ENCODE results near the gene CPHXL2. TPM values are rescaled to one million over a fixed set of nuclear protein-coding genes. Genes with fewer than 3 reads are reported as not detected.

Gene CPHXL2
- total RNA-seq, 1 experiment from 2014 or later = not detected

- no peaks in the 10 kb centered on the region for H3K4me1 ChIP-seq
- H3K4me3 ChIP-seq = no peak overlapping the region
- no peaks in the 10 kb centered on the region for H3K27me3 ChIP-seq
- H3K9me3 ChIP-seq (replicated peaks) = no peaks in the 10 kb centered on the region
- DNase-seq = no peak
- H3K36me3 ChIP-seq = peaks cover 26% of the 10 kb centered on the region
- no peak overlapping the region for H3K27ac ChIP-seq
Observed at GRCh38 chr16:75624921-75625334, 51.9 kb downstream of the CPHXL2 start.

GRCh38 chr16:75622761-75623605, 53.8 kb downstream of the CPHXL2 start, which contains the start of gene ADAT1:
ADAT1 (minus strand) TSS chr16:75623281; CDS start chr16:75620799, 2,482 bp downstream.
- Histone ChIP-seq H3K27ac (peak within 1 kb of the TSS; percentile 82), H3K9me3 (replicated peaks) (no peaks in the 10 kb centered on the region), H3K36me3 (peaks cover 13% of the 10 kb centered on the region), H3K27me3 (no peaks in the 10 kb centered on the region), H3K4me1 (no peaks in the 10 kb centered on the region), H3K4me3 (peak within 1 kb of the TSS; percentile 85)
- DNase-seq = peak; percentile 92 to 94

- no peaks in the 10 kb centered on the region for H3K4me1 ChIP-seq
- no peaks in the 10 kb centered on the region for H3K27me3 ChIP-seq
- peaks cover 5% of the 10 kb centered on the region for H3K36me3 ChIP-seq
- no peaks in the 10 kb centered on the region for H3K9me3 ChIP-seq (replicated peaks)
- H3K4me3 ChIP-seq = no peak overlapping the region
- H3K27ac ChIP-seq = no peak overlapping the region
- peak in 1 of 2 experiments; percentile 17 for DNase-seq
Observed at GRCh38 chr16:75621170-75621477, 55.7 kb downstream of the CPHXL2 start.

GRCh38 chr16:75620326-75621169, 56.3 kb downstream of the CPHXL2 start:
- Histone ChIP-seq H3K9me3 (replicated peaks) (no peaks in the 10 kb centered on the region), H3K4me3 (no peak overlapping the region), H3K27me3 (no peaks in the 10 kb centered on the region), H3K27ac (no peak overlapping the region), H3K4me1 (no peaks in the 10 kb centered on the region), H3K36me3 (peaks cover 2% of the 10 kb centered on the region; the same call in 1 of the 2 replicates)
- no peak for DNase-seq

- Histone ChIP-seq H3K36me3 (no peaks in the 10 kb centered on the region; the same call in 1 of the 2 replicates), H3K27me3 (no peaks in the 10 kb centered on the region), H3K4me3 (no peak overlapping the region), H3K27ac (no peak overlapping the region), H3K9me3 (replicated peaks) (no peaks in the 10 kb centered on the region), H3K4me1 (no peaks in the 10 kb centered on the region)
- no peak for DNase-seq
Observed at GRCh38 chr16:75618780-75619179, 58.0 kb downstream of the CPHXL2 start.

- no peak overlapping the region for H3K27ac ChIP-seq
- H3K4me1 ChIP-seq = no peaks in the 10 kb centered on the region
- no peak overlapping the region for H3K4me3 ChIP-seq
- no peaks in the 10 kb centered on the region; the same call in 1 of the 2 replicates for H3K36me3 ChIP-seq
- DNase-seq = no peak
- H3K9me3 ChIP-seq (replicated peaks) = no peaks in the 10 kb centered on the region
- no peaks in the 10 kb centered on the region for H3K27me3 ChIP-seq
Observed at GRCh38 chr16:75617121-75617520, 59.7 kb downstream of the CPHXL2 start.

GRCh38 chr16:75616521-75617010, 60.2 kb downstream of the CPHXL2 start:
- DNase-seq = no peak

GRCh38 chr16:75615619-75616018, 61.2 kb downstream of the CPHXL2 start:
- DNase-seq = no peak
- no peaks in the 10 kb centered on the region for H3K4me1 ChIP-seq
- H3K36me3 ChIP-seq = peaks cover 4% of the 10 kb centered on the region
- no peak overlapping the region for H3K4me3 ChIP-seq
- H3K9me3 ChIP-seq (replicated peaks) = no peaks in the 10 kb centered on the region
- no peak overlapping the region for H3K27ac ChIP-seq
- no peaks in the 10 kb centered on the region for H3K27me3 ChIP-seq

More at GRCh38 chr16:75616521-75617010, 60.2 kb downstream of the CPHXL2 start:
- Histone ChIP-seq H3K27ac (no peak overlapping the region), H3K9me3 (replicated peaks) (no peaks in the 10 kb centered on the region), H3K4me3 (no peak overlapping the region), H3K4me1 (no peaks in the 10 kb centered on the region), H3K36me3 (no peaks in the 10 kb centered on the region; the same call in 1 of the 2 replicates), H3K27me3 (no peaks in the 10 kb centered on the region)

GRCh38 chr16:75614066-75614897, 62.5 kb downstream of the CPHXL2 start:
- Histone ChIP-seq H3K36me3 (peaks cover 5% of the 10 kb centered on the region), H3K4me1 (no peaks in the 10 kb centered on the region), H3K27ac (no peak overlapping the region), H3K4me3 (no peak overlapping the region), H3K27me3 (no peaks in the 10 kb centered on the region), H3K9me3 (replicated peaks) (no peaks in the 10 kb centered on the region)
- no peak for DNase-seq

Other genes starting within 250 kb of the CPHXL2 start
- 42.0 and 50.3 TPM in 2 replicates for gene CFDP1, start 243.5 kb downstream of the CPHXL2 start, total RNA-seq (2014; rRNA removed; shearing (Covaris generic))
- gene TMEM170A, start 212.3 kb downstream of the CPHXL2 start, total RNA-seq (2014; rRNA removed; shearing (Covaris generic)) = 21.6 and 22.0 TPM in 2 replicates
- gene CHST6, start 181.6 kb downstream of the CPHXL2 start, total RNA-seq (2014; rRNA removed; shearing (Covaris generic)) = not detected in 2 replicates
- gene CHST5, start 140.9 kb downstream of the CPHXL2 start, total RNA-seq (2014; rRNA removed; shearing (Covaris generic)) = not detected in 2 replicates
- 2.6 and 5.1 TPM in 2 replicates for gene TMEM231, start 120.8 kb downstream of the CPHXL2 start, total RNA-seq (2014; rRNA removed; shearing (Covaris generic))
- gene GABARAPL2, start 110.6 kb downstream of the CPHXL2 start, total RNA-seq (2014; rRNA removed; shearing (Covaris generic)) = 29.1 and 34.4 TPM in 2 replicates
- gene ADAT1, start 53.7 kb downstream of the CPHXL2 start, total RNA-seq (2014; rRNA removed; shearing (Covaris generic)) = 44.6 and 49.9 TPM in 2 replicates
- gene KARS1, start 29.3 kb downstream of the CPHXL2 start, total RNA-seq (2014; rRNA removed; shearing (Covaris generic)) = 148 and 151 TPM in 2 replicates
- 25.4 and 26.1 TPM in 2 replicates for gene TERF2IP, start 29.2 kb downstream of the CPHXL2 start, total RNA-seq (2014; rRNA removed; shearing (Covaris generic))
- gene DUXB, start 24.5 kb upstream of the CPHXL2 start, total RNA-seq (2014; rRNA removed; shearing (Covaris generic)) = not detected in 2 replicates
- gene CPHXL, start 49.5 kb upstream of the CPHXL2 start, total RNA-seq (2014; rRNA removed; shearing (Covaris generic)) = not detected in 2 replicates

Measured in SJCRH30 (cell line).